Activated CD4-positive, CD25-positive, alpha-beta regulatory T cell treated with anti-CD3 and anti-CD28 coated beads, Interleukin-2, amount 50 U/mL, for 16 hours (primary cell): ENCODE data around the gene COX4I1.
"Not testable (repeated sequence)": the region's sequence is repeated elsewhere in the genome, so short reads cannot be mapped to it uniquely, and the experiment has no call there.

Source experiments
- DNase-seq: peaks from one replicate; pipeline ENCODE4 v3.0.0-alpha.2; 2020; ENCODE audit warnings: low read depth, low spot score

Gene COX4I1

DNA sequence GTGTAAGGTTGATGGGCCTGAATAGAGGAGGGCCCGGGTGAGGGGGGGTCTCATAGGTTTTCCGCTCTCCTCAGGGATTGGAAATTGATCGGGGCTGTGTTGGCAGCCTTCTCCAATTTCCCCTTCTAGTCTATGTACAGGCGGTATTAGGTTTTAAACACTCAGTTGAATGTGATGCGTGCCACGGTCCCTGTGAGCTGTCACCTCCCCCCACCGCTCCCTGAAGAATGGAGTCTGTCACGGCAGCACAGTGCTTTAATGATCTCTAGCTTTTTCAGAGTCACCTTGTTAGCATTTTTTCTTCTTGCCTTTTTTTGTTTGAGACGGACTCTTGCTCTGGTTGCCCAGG is 800 bp downstream of the COX4I1 start:
- DNase-seq: peak; percentile 16

DNA sequence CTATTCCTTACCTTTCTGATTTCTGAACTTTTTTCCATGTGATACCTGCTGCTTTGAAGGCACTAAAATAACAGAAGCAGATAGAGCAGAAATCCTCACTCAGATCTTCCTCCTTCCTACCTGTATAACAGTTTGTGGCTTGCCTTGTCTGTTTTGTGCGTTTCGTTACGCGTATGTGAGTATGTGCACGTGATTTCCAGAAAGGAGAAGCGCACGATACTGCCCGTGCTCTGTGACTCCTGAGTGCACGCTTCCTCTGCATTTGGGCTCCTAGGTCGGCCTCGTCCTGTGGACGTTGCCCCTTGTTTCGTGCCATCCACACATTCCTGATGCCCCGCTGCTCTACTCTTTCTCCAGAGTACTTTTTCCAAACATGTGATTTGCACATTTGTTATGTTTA is 4.1 kb downstream of the COX4I1 start:
- DNase-seq: no peak

DNA sequence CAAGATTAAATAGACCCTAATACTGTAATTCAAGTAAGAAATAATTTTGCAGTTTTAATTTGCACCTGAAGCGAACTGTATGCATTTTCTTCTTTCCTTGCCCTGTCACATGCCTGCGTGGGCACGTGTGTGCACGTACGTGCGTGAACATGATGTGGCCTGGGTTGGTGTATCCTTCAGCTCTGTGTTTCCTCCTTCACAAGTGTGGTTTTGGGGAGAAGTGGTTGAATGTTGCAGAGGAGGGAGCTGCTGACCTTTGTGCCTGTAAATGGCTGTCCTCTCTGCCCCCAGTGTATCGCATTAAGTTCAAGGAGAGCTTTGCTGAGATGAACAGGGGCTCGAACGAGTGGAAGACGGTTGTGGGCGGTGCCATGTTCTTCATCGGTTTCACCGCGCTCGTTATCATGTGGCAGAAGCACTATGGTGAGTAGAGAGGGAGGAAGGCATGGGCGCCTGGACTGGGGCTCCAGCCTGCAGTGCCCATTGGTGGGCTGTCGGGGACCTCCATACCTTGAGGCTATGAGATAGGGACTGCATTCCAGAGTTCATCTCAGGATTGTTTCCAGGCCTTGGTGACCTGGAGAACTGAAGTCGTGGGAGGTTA is 6.0 kb downstream of the COX4I1 start:
- no peak for DNase-seq

DNA sequence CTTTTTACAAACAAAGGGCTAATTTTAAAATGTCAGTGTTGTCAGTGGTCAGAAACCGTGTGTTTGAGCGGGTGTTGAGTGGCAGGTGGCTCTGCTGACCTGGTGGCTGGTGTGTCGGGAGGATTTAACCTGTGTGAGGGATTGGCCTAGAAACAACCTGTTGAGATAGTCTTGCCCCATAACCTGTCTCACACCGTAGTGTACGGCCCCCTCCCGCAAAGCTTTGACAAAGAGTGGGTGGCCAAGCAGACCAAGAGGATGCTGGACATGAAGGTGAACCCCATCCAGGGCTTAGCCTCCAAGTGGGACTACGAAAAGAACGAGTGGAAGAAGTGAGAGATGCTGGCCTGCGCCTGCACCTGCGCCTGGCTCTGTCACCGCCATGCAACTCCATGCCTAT is 7.0 kb downstream of the COX4I1 start:
- no peak for DNase-seq

DNA sequence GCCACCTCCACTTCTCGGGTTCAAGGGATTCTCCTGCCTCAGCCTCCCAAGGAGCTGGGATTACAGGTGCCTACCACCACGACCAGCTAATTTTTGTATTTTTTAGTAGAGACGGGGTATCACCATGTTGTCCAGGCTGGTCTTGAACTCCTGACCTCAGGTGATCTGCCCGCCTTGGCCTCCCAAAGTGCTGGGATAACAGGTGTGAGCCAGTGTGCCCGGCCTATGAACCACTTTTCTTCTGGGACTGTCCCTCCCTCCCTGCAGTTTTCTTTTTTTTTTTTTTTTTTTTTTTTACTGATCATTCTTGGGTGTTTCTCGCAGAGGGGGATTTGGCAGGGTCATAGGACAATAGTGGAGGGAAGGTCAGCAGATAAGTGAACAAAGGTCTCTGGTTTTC is 7.8 kb downstream of the COX4I1 start:
- DNase-seq: not testable (repeated sequence)

DNA sequence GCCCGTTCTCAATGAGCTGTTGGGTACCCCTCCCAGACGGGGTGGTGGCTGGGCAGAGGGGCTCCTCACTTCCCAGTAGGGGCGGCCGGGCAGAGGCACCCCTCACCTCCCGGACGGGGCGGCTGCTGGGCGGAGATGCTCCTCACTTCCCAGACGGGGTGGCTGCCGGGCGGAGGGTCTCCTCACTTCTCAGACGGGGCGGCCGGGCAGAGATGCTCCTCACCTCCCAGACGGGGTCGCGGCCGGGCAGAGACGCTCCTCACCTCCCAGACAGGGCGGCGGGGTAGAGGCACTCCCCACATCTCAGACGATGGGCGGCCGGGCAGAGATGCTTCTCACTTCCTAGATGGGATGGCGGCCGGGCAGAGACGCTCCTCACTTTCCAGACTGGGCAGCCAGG is 8.6 kb downstream of the COX4I1 start:
- DNase-seq: not testable (repeated sequence)

DNA sequence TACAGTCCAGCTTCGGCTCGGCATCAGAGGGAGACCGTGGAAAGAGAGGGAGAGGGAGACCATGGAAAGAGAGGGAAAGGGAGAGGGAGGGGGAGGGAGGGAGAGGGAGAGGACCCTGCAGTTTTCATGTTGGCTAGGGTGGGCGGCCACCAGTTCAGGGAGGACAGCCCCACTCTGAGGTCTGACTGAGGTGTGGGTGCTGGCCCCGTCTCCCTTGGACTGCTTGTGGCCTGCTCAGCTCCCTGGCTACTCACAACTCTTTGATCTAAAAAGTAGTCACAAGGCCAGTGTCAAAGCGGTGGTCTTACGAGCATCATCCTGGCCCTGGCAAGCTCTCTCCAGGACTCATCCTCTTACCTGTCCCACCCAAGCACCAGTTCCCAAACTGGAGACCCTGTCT is 9.4 kb downstream of the COX4I1 start:
- no peak for DNase-seq

DNA sequence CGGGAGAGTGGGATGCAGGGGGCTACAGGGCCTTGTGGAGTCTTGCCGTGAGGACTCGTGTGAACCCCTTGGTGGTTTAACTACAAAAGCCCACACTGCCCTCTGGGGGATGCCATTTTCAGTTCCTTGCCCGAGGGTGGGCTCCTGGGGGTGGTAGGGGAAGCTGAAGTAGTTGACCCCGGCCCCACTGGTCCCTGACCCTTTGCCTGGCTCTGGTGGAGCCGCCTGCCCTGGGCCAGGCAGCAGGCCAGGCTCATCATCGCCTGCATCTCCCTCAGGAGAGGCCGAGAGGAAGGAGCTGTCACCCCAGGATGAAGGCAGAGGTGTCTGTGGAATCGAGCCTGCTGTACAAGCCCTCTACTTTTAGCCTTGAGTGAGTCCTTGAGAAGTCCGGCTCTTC is 10.2 kb downstream of the COX4I1 start:
- DNase-seq: no peak

DNA sequence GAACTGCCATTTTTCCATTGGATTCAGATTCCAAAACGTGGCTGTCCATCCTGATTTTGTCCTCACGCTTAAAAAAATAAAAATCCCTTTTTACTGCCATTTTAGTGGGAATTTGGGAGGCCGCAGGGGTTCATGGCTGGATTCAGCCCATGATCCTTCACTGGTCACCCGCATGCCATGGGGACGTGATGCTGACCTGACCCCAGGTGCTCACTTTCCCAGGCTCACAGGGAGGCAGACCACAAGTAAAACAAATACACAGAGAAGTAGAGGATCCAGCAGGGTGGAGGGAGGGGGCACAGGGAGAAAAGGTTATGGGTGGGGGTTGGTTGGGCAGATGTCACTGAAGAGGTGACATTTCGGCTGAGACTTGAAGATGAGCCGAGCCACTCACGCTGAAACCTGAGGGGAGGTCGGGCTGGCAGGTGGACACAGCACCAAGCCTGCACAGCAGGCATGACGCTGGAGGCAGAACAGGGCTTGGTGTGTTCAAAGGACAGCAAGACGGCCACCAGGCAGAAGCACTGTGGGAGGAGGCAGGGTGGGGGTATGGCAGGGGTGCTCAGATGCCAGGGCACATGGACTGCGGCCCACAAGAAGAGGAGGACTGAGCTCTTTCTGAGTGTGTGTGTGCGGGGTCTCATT is 10.7 kb downstream of the COX4I1 start:
- no peak for DNase-seq

DNA sequence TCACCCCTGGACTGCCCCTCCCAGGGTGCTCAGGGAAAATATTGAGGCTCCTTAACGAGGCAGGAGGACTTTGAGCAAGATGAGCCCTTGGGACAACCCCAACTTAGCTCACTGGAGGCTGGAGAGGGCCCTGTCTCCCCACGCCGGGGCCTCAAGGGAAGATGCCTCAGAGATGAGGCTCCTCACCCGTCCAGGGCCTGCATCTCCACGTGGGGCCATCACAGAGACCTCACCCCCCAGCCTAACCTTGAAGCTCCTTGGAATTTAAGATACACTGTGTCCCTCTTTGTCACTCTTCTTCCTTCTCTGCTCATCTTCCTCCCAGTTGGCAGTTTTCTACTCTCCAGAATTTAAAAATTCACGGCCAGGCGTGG is 11.2 kb downstream of the COX4I1 start:
- no peak for DNase-seq

DNA sequence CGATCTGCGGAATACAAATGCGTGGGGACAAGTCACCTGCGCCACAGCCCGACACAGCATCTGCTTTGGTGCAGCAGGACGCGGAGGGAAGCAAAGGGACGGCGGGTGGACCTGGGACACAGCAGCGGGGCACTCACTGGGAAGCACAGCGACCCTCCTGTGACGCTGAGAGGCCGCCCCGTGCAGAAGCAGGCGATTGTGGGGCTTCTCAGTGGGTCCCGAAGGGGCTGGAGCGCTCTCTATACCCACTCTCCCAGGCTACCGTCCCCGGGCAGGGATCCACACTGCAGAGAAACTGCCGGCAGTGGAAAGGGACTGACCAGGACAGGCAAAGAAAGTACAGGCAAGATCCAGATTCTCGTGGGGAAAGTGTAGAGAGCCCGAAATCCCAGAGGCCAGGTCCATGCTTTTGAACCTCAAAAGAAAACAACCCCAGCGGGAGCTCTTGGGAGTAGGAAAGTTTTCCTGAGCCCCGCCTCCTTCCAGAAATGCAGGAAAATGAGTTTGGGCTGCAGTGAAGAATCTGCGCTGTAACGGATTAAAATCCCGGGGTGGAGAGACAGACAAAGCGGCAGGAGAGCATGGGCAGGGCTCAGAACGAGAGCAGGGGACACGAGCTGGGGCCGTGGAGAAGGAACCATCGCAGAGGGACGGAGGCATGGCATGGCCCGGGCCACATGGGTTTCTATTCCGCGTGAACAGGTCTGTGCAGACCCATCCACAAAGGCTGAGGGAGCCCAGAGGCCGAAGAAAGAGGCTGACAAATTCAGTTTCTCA is 12.7 kb downstream of the COX4I1 start:
- no peak for DNase-seq

DNA sequence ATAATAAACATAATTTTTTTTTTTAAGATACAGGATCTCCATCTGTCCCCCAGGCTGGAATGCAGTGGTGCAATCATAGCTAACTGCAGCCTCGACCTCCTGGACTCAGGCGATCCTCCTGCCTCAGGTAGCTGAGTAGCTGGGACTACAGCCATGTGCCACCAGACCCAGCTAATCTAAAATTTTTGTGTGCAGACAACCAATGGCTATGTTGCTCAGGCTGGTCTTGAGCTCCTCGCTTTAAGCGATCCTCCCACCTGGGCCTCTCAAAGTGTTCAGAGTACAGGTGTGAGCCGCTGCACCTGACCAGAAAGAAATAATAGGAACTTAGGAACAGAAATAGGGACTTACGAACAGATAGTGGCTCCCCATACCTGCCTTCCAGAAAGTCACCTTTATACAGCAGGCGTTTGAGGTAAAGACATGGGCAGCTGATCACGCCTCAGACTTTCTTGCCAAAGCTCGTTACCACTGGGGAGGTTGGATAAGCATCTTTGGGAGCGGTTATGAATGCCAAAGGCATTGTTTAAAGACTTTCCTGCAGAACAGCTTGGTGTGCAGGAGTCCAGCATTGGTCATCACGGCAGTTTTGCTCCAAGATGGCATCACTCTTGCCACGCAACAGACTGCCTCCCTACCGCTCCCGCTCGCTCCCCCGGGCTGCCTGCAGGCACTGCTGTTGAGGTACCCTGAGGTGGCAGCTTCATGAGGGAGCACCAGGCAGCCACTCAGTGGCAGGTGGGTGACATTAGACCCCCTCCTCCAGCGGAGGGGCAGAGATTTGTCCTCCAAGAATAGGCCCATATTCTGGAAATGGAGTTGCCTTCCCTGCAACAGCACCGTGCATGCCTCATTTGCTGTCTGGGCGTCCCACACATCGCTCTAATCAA is 13.6 kb downstream of the COX4I1 start:
- DNase-seq: no peak

DNA sequence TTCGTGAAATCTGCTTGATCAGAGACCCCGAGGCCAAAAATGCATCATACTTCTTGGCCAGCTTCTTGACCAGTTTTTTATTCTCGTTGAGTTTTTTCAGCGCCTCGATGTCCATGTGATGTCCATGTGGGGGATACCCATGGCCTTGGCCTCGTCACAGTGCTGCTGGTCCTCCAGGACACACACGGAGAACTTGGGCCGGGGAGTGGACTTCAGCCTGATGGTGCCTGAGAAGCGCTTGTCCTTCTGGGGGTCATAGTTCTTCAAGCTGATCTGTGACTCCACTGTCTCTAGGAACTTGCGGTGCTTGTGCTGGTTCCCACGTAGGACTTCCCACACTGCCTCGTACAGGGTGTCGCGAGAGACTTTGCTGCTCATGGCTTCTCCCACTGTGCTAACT is 16.7 kb downstream of the COX4I1 start:
- no peak for DNase-seq

DNA sequence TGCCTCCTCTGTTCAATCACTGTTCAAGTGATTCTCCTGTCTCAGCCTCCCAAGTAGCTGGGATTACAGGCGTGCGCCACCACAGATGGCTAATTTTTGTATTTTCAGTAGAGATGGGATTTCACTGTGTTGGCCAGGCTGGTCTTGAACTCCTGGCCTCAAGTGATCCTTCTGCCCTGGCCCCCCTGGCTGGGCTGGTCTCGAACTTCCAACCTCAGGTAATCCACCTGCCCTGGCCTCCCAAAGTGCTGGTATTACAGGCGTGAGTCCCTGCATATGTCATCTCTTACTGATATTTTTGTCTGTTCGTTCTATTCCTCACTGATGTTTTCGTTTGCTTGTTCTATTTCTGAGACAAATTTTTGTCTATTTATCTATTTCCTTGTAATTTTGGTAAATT is 17.7 kb downstream of the COX4I1 start:
- DNase-seq: not testable (repeated sequence)

DNA sequence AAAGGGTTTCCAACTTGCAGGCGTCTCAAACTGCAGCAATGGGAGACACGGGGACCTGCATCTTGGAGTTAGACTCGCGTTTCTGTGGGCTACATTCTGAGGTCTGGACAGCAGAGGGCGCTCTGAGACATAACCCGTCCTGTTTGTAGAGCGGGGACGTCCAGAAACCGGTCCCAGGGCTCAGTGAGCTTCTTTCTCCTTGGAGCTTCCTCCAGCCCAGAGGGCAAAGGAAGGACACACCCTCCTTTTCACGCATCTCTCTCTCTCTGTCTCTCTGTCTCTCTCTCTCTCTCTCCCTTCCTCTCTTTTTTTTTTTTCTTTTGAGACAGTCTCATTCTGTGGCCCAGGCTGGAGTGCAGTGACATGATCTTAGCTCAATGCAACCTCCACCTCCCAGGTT is 19.8 kb downstream of the COX4I1 start:
- peak; percentile 63 for DNase-seq

DNA sequence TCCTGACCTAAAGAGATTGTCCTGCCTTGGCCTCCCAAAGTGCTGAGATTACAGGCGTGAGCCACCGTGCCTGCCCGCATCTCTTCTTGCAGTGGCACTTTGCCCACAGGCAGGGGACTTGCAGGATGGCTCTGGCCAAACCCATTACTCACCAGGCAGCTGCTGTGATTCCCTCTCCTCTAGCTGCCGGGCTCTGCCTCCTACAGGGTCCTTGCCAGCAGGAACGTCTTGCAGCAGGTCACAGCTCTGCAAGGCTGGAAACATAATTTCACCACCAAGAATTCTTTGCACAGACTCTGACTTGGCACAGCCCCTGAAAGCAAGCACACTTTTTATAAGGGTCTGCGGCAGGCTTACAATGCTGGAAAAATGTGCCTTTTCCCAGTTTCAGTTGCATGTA is 20.3 kb downstream of the COX4I1 start:
- no peak for DNase-seq

DNA sequence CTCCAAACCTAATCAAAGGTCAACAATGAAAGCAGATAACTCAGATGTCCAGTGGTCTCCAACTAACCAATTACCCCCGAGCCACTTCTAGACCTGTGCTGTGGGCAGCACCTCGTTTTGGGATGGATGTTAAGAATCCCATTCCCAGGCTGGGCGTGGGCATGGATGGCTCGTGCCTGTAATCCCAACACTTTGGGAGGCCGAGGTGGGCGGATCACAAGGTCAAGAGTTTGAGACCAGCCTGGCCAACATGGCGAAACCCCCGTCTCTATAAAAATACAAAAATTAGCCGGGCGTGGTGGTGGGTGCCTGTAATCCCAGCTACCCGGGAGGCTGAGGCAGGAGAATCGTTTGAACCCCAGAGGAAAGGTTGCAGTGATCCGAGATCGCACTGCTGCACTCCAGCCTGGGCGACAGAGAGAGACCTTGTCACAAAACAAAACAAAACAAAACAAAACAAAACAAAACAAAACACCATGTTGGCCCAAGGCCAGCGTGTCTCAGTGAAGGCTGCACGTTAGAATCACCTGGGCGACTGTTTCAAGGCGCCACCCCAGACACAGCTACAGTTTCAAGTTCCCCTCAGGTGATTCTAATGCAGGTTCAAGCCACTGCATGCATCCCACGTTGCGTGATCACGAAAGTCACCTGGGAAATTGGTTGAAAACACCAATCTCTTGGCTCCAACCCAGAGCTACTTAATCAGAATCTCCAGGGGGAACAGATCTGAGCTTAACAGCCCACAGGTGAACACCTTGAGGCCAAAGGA is 21.3 kb downstream of the COX4I1 start:
- no peak for DNase-seq

DNA sequence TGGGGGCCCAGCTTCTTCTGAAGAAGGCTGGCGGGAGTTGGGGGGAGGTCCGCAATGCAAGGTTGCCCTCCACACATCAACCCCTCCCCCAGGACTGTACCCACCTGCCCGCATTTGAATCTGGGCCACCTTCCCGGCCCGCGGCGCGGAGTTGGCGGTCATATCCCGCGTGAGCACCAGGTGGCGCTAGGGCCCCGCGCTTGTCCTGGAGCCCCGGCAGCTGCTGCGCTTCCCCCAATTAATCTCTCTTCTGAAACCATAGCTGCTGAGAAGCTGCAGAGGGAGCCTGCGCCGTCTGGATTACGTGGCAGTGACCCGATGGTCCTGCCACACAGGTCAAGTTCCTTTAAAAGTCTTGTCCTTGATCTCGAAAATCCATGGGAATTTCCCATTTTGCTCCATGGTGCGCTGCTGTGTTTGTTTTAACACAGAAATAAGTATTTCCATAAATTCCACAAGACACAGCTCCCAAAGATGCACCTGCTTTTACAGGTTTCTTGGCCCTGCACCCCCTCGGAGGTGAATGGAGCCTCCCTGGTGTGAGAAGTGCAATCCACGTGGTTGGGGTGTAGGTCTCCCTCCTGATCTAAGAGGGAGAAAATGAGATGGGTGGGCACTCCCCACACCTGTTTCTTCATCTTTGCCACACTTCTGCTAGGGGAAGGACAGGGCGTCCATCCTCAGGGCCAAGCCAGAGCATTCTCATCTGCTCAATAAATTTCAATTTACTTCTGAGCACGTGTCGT is 22.1 kb downstream of the COX4I1 start:
- DNase-seq: peak; percentile 49

DNA sequence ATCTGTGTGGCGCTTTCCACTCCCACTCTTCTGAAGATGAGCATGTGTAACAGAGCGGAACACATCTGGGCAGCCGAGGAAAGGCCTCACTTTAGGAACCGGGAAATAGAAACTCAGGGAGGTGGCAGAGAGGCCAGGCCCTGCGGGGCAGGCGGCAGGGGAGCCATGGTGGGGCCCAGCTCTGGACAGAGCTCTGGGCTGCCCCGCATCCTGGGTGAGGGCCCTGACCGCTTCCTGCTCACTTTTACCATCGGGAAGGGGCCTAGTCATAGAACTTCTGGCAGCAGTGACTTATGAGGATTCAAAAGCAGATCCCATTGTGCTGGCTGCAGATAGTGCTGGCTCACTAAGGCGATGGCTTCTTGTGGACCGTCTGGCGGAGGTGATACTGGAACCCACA is 22.6 kb downstream of the COX4I1 start:
- no peak for DNase-seq

DNA sequence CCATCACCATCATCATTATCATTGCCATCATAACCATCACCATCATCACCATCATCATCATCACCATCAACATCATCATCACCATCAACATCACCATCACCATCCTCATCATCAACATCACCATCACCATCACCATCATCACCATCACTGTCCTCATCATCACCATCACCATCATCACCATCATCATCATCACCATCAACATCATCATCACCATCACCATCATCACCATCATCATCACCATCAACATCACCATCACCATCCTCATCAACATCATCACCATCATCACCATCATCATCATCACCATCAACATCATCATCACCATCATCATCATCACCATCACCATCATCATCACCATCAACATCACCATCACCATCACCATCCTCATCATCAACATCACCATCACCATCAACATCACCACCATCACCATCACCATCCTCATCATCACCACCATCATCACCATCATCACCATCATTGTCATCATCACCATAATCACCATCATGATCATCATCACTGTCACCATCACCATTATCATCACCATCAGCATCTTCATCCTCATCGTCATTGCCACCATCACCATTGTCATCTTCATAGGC is 23.9 kb downstream of the COX4I1 start:
- no peak for DNase-seq
